HuH-7 (cell line): ENCODE data around the gene CLEC6A.
"Not testable (repeated sequence)": the region's sequence is repeated elsewhere in the genome, so short reads cannot be mapped to it uniquely, and the experiment has no call there.

ENCODE experiments used
- DNase-seq: peaks from one replicate; pipeline ENCODE4 v3.0.0; 2011; ENCODE audit warnings: low spot score

The CLEC6A gene

DNA sequence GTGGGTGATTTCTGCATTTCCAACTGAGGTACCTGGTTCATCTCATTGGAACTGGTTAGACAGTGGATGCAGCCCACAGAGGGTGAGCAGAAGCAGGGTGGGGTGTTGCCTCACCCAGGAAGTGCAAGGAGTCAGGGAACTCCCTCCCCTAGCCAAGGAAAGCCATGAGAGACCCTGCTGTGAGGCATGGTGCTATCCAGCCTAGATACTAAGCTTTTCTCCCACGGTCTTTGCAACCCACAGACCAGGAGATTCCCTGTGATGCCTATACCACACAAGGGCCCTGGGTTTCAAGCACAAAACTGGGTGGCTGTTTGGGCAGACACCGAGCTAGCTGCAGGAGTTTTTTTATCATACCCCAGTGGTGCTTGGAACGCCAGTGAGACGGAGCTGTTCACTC lies 39.9 kb downstream of the CLEC6A start:
- not testable (repeated sequence) for DNase-seq

DNA sequence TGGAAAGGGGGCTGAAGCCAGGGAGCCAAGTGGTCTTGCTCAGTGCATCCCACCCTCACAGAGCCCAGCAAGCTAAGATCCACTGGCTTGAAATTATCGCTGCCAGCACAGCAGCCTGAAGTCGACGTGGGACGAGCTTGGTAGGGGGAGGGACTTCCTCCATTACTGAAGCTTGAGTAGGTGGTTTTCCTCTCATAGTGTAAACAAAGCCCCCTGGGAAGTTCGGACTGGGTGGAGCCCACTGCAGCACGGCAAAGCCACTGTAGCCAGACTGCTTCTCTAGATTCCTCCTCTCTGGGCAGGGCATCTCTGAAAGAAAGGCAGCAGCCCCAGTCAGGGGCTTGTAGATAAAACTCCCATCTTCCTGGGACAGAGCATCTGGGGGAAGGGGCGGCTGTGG lies 40.3 kb downstream of the CLEC6A start:
- not testable (repeated sequence) for DNase-seq

DNA sequence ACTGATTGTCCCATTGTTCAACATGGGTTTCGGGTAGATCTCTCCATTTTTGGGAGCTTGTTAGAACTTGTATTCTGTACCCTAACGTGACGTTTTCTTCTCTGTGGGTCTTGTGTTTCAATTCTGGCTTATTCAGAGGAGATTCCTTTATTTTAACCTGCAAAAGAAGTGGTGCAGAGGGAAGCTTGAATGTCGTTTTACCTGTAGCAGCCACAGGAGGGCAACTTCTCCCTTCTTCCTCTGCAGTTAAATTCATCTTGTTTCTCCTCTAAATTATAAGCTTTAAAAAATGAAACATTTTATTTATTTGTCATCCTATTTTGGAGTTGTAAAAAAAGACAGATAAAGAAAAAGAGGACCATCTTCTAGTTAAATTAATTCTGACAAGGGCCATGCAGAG lies 43.9 kb downstream of the CLEC6A start:
- DNase-seq, result no peak

DNA sequence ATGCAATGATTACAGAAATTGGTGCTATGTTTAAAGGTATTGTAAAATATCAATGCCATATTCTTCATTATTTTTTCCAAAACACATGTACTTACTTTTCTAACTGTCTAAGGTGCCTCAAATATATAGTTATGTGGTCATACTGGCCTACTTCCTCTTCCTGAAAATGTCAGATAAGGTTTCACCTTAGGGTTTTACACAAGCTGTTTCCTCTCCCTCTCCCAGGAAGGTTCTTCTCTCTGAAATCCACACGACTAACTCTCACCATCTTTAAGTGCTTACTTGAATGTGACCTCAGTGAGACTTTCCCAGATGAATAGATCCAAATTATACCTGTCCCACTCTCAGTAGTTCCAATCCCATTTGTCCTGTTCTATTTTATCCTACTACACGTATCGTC lies 46.0 kb downstream of the CLEC6A start:
- DNase-seq, result no peak

DNA sequence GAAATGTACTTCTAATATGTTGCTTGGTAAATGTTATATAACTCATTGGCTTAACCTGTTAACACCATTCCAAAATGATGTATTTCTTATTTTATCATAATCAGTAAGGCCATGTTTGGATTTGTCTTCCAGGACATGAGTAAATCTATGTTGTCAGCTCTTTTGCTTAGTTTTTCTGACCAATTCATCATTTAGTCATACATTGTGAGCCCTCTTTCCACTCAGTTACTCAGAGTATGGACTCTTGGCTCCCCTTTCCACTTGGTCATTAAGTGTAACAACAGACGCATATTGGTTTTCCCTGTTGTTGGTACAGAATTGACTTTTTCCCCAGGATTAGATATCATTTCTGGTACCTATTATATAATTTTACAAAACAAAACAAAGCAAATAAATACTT lies 48.6 kb downstream of the CLEC6A start:
- no peak for DNase-seq

DNA sequence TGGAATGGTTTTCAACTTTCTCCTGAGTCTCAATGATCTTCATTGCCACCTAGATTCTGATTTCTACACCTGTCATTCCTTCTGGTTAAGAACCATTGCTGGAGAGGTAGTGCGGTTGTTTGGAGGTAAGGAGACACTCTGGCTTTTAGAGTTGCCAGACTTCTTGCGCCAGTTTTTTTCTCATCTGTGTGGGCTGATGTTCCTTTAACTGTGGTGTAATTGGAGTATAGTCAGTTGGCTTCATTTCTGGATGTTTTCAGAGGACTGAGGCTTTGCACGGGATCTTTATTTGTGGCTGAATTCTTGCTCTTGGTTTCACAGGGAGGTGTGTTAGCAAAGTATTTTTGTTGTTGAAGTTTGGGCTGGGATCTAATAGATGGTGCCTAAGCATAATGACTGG lies 51.8 kb downstream of the CLEC6A start:
- no peak for DNase-seq

DNA sequence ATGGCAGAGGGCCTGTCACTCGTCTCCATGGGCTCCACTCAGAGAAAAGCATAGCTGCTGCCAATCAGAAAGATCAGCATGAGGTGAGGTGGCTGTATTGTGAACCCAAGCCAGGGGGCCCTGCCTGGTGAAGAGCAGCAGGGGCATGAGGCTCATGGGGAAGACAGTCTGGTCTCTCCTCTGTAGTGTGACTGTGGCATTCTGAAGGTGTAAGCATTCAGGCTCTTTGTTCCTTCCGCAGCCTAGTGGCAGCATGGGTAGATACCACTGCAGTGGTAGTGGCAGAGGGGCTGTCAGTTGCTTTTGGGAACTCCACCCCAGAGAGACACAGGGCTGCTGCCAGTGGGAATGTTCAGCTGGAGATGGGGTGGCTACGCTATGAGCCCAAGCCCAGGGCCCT lies 52.5 kb downstream of the CLEC6A start:
- no peak for DNase-seq

DNA sequence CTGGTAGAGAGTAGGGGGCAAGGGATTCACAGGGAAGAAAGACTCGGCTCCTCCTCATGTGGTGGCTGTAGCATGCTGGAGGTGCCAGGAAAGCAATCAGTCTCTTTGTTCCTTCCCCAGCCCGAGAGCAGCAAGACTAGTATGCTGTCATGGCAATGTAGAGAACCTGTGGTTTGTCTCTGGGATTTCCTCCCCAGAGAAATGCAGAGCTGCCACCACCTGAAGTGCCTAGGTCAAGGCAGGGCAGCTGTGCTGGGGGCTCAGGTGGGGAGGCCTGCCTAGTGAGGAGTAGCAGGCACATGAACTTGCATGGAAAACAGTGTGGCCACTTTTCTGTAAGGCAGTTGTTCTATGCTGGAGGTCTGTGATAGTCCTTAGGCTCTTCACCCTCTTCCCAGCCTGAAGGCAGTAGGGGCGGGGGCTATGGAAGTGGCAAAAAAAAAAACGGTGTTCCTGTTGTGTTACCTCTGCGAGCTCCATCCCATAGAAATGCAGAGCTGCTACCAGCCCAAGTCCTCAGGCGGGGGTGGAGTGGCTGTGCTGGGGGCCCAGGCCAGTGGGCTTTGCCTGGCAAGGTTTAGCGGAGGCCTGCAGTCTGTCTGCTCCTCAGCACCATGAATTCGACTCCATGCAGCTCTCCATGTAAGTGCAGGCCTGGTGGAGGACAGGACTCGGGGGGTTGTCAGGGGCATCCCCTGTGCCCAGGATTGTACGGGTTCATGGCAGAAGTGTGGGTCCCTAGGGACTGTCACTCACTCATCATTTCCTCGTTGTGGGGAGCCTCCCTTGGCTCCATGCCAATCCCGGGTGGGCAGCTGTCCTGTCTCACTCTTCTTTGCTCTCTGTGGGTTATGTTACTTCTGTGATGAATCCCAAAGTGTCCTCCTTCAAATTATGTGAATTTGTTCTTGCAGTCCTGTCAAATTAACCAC lies 53.4 kb downstream of the CLEC6A start:
- DNase-seq, result no peak

DNA sequence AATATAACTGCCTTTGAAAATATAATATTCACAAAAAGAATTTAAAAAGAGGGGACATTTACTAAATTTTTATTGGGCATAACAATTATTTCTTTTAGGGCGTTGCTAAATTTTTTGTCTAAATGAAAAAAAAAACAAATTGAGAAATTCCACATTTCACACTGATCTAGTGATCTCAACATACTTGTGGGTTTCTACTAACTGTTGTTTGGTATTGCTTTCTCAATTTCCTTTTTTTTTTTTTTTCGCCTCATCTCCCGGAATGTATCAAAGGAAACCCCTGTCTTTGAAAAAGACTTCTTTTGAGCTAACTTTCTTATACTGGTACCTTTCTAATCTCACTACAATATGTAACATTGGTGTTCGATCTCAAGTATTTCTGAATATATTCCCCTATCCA lies 57.5 kb downstream of the CLEC6A start, which contains the start of gene CLEC4D:
Gene CLEC4D, plus strand, starts transcription at position 248 of the 400 bp plus-strand sequence. CDS start 230 bp downstream, outside the sequence.
- DNase-seq, result no peak

DNA sequence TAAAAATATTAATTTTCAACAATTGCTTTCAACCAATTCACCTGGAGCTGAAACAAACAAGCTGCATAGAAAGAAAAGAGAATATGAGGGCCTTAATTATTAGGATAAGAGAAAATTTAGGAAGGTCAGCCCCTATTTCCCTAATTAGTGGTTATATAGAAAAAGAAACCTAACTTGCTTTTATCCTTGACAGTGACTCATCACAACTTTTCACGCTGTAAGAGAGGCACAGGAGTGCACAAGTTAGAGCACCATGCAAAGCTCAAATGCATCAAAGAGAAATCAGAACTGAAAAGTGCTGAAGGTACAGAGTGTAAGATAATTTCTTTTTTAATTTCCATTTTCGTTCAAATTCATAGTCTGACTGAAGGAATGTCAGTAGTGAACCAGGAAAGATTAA lies 62.2 kb downstream of the CLEC6A start:
- no peak for DNase-seq

DNA sequence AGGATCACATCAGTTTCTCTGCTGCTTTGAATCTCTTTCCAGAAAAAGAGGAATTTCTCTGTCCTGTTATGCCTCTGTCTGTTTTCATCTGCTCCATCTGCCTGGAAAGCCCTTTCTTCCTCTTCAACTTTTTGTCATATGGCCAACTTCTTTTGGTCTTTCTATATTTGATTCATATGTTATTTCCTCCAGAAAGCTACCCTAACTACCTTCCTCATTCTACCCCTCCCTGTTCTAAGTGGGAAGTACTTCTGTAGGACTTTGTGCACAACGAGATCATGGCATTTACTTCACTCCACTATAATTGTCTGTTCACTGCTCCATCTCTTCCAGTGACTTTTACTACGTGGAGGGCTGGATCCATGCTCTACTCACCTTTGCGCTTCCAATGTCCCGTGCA lies 63.4 kb downstream of the CLEC6A start:
- DNase-seq, result no peak

DNA sequence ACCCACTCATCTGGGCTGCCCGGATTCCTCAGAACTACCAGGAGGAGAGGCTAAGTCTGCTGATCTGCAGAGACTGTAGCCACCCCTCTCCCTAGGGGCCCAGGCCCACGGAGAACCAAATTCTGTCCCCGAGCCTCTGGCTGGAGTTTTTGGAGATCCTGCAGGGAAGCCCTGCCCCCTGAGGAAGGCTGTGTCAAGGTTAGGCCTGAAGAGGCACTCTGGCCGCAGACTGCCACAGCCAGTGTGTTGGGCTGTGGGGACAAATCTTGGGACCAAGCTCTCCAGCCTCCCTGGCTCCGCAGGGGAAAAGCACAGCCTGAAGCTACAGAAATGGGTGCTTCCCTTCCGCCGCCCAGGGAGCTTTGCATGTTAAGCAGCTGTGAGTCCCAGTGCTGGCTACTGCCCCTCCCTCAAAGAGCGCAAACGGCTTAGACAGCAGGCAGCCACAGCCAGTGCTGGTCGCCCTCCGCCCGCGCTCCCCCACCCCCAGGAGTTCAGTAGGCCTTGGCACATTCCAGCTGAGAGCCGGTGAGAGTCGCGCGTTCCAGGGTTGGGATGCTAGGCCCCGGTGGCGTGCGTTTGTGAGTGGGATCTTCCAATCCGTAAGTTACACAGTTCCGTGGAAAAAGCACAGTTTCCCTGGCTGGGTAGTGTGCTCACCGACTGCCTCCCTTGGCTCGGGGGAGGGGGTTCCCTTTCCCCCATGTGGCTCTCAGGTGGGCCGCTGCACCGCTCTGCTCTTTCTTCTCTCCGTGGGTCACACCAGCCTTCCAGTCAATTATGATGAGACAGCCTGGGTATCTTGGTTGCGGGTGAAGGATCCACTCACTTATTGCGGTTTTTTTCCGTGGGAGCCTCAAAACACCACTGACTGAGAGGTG lies 71.7 kb downstream of the CLEC6A start:
- no peak for DNase-seq
